Globus pallidus (tissue), 1 donor: ENCODE data around the gene PTGDR2.

Experiments
- DNase-seq: peaks from one replicate; pipeline ENCODE4 v3.0.0-alpha.2; 2015; ENCODE audit warnings: low spot score

Gene PTGDR2

GRCh38 chr11:60858731-60859464 is 3.1 kb upstream of the PTGDR2 start:
- DNase-seq = no peak

GRCh38 chr11:60858236-60858635 is 2.5 kb upstream of the PTGDR2 start:
- DNase-seq = no peak

GRCh38 chr11:60857378-60858232 is 1.9 kb upstream of the PTGDR2 start:
- DNase-seq = no peak

- no peak for DNase-seq
Observed at GRCh38 chr11:60854847-60855725, 664 bp downstream of the PTGDR2 start.

- no peak for DNase-seq
Observed at GRCh38 chr11:60854140-60854846, 1.5 kb downstream of the PTGDR2 start.

GRCh38 chr11:60852982-60853950 is 2.5 kb downstream of the PTGDR2 start:
- DNase-seq = no peak

- no peak for DNase-seq
Observed at GRCh38 chr11:60852117-60852981, 3.4 kb downstream of the PTGDR2 start.

GRCh38 chr11:60851327-60852104 is 4.2 kb downstream of the PTGDR2 start:
- DNase-seq = no peak

GRCh38 chr11:60849641-60850520 is 5.9 kb downstream of the PTGDR2 start:
- no peak for DNase-seq

GRCh38 chr11:60848714-60849151 is 7.0 kb downstream of the PTGDR2 start:
- DNase-seq = no peak

GRCh38 chr11:60847896-60848295 is 7.9 kb downstream of the PTGDR2 start:
- DNase-seq = no peak

- DNase-seq = no peak
Observed at GRCh38 chr11:60847281-60847680, 8.5 kb downstream of the PTGDR2 start.

GRCh38 chr11:60845338-60845737 is 10.4 kb downstream of the PTGDR2 start:
- no peak for DNase-seq

GRCh38 chr11:60844870-60845221 is 10.9 kb downstream of the PTGDR2 start:
- no peak for DNase-seq

GRCh38 chr11:60844045-60844869 is 11.5 kb downstream of the PTGDR2 start:
- DNase-seq = no peak

GRCh38 chr11:60842668-60843600 is 12.8 kb downstream of the PTGDR2 start:
- DNase-seq = peak; percentile 16
